Thyroid gland (tissue), 4 donors: Measurements from ENCODE around the gene LAMTOR3. TPM values are rescaled to one million over a fixed set of nuclear protein-coding genes. Genes with fewer than 3 reads are reported as not detected.

ENCODE experiments used
- DNase-seq, 2 donors: peaks; one replicate each; pipeline ENCODE4 v3.0.0-alpha.2; 2019
- H3K27ac ChIP-seq, 3 donors: fragments of 200-600 bp; sonication (generic); 1 replicate in 2 of 3; 2 replicates in 1 of 3; pipeline ENCODE4 v1.5.1; 2016 to 2019; ENCODE audit warnings: mild to moderate bottlenecking in 1 of 3, moderate library complexity in 1 of 3
- H3K27me3 ChIP-seq: fragments of 200-600 bp; sonication (generic); one replicate; pipeline ENCODE4 v1.5.1; 2019
- H3K36me3 ChIP-seq, 2 donors: fragments of 200-600 bp; sonication (generic); one replicate each; pipeline ENCODE4 v1.5.1; 2016 to 2019
- H3K4me1 ChIP-seq, 2 donors: fragments of 200-600 bp; sonication (generic); one replicate each; pipeline ENCODE4 v1.5.1; 2017 to 2019
- H3K4me3 ChIP-seq, 3 donors: fragments of 200-600 bp; sonication (generic); replicated peaks in 1 of 3; 1 replicate in 2 of 3; 2 replicates in 1 of 3; pipeline ENCODE4 v1.5.1; 2016; ENCODE audit warnings: mild to moderate bottlenecking in 1 of 3
- H3K9me3 ChIP-seq: fragments of 200-600 bp; sonication (generic); one replicate; pipeline ENCODE4 v1.5.1; 2017
- CTCF ChIP-seq, 6 experiments: fragments of 200-600 bp in 3 of 6; fragments of 450-650 bp in 3 of 6; sonication (generic) in 3 of 6; IDR thresholded peaks; one replicate each; pipeline ENCODE4 v1.5.1; 2016 to 2019; ENCODE audit warnings: antibody characterized with exemption in 6 of 6, mild to moderate bottlenecking in 2 of 6, inconsistent platforms in 1 of 6, moderate library complexity in 1 of 6
- POLR2A ChIP-seq, 2 donors: fragments of 450-650 bp; IDR thresholded peaks; one replicate each; pipeline ENCODE4 v1.6.1; 2017; ENCODE audit warnings: antibody characterized with exemption in 2 of 2, mild to moderate bottlenecking in 2 of 2, moderate library complexity in 1 of 2
- WGBS, 2 donors: methylation state at CpG; one replicate each; pipeline ENCODE4 v1.1.5; 2017; 5-methylcytosine and 5-hydroxymethylcytosine counted together
- intact Hi-C: fragments of 100-400 bp; cut with DNase I; formaldehyde crosslinking; loops from one replicate; pipeline ENCODE4 v1.15.1; 2023
- total RNA-seq, 4 donors: library from RNA; depleted of rRNA; stranded (reverse); fragments of >200 nt; gene quantifications; one replicate each; pipeline ENCODE4 v1.2.3, GENCODE V29; 2016

LAMTOR3 gene
- total RNA-seq, 4 donors from 2014 or later: 67.5 to 103 (median 86.1) TPM

- TF ChIP-seq CTCF (IDR thresholded peaks at IDR 0.05) (no peak), POLR2A (IDR thresholded peaks at IDR 0.05) (no peak)
- Histone ChIP-seq H3K27ac (no peak overlapping the region), H3K36me3 (no peaks in the 10 kb centered on the region), H3K9me3 (no peaks in the 10 kb centered on the region), H3K4me1 (no peaks in the 10 kb centered on the region), H3K27me3 (no peaks in the 10 kb centered on the region), H3K4me3 (no peak overlapping the region)
- 53 to 55% methylated on average over 1 of the region's 1 CpG for WGBS, 2 donors
- no peak for DNase-seq
- intact Hi-C loops: no loop called here
Measured at GRCh38 chr4:99828477-99828876, 65.8 kb downstream of the LAMTOR3 start.

Other genes starting within 250 kb of the LAMTOR3 start
- under 1 TPM in 2 of 4 donors, not detected in 2; 0.22 to 0.34 TPM for gene C4orf54, start 236.6 kb downstream of the LAMTOR3 start, total RNA-seq
- 1 to 10 TPM in 2 of 4 donors, under 1 TPM in 2; 0.33 to 1.5 (median 0.70) TPM for gene DAPP1, start 77.6 kb downstream of the LAMTOR3 start, total RNA-seq
- gene DNAJB14, start 52.2 kb upstream of the LAMTOR3 start, total RNA-seq: 10 to 100 TPM; 48.1 to 84.4 (median 72.3) TPM
- gene H2AZ1, start 55.8 kb upstream of the LAMTOR3 start, total RNA-seq: 100 to 1,000 TPM; 141 to 185 (median 150) TPM